SU-DHL-6 (cell line): Measurements from ENCODE around the gene ANO7.

Experiments used
- EZH2phosphoT487 ChIP-seq: fragments of 200-600 bp; sonication (generic), shearing (Covaris generic); conservative IDR thresholded peaks from 2 replicates; pipeline ENCODE4 v1.6.1; 2018; ENCODE audit warnings: mild to moderate bottlenecking, antibody characterized with exemption, low read length, moderate library complexity, mixed read lengths
- TF ChIP-seq, protein P1 (sequence below): fragments of 200-600 bp; sonication (generic); IDR thresholded peaks from one replicate; pipeline ENCODE4 v1.5.1; 2017; ENCODE audit warnings: antibody characterized with exemption, mild to moderate bottlenecking, low read length, moderate library complexity; ENCODE audit not compliant: insufficient read depth, poor library complexity, severe bottlenecking

DNA sequence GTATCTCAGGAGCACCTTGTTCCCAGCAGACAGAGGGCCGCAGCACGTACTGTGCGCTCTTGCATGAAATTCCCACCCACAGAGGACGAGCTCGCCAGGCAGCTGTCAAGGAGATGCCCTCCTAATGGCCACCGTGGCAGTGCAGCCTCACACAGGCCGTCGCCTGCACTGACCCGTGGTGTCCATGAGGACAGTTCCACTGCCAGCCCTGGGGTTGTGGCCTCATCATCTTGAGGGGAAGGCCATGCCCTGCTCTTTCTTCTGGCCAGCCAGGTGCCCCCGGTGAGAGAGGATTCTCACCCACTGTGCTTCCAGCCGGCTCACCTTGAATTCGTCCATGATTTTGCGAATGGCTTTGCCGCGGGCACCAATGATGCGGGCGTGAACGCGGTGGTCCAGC lies 42.0 kb downstream of the ANO7 start:
- TF ChIP-seq, protein P1, sequence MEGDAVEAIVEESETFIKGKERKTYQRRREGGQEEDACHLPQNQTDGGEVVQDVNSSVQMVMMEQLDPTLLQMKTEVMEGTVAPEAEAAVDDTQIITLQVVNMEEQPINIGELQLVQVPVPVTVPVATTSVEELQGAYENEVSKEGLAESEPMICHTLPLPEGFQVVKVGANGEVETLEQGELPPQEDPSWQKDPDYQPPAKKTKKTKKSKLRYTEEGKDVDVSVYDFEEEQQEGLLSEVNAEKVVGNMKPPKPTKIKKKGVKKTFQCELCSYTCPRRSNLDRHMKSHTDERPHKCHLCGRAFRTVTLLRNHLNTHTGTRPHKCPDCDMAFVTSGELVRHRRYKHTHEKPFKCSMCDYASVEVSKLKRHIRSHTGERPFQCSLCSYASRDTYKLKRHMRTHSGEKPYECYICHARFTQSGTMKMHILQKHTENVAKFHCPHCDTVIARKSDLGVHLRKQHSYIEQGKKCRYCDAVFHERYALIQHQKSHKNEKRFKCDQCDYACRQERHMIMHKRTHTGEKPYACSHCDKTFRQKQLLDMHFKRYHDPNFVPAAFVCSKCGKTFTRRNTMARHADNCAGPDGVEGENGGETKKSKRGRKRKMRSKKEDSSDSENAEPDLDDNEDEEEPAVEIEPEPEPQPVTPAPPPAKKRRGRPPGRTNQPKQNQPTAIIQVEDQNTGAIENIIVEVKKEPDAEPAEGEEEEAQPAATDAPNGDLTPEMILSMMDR = no peak
- no peak for TF ChIP-seq EZH2phosphoT487
